GM12891 (cell line): ENCODE data around the gene EPO.
"Not testable (repeated sequence)": the region's sequence is repeated elsewhere in the genome, so short reads cannot be mapped to it uniquely, and the experiment has no call there.

Source experiments
- DNase-seq: peaks from one replicate; pipeline ENCODE4 v3.0.0; 2011; ENCODE audit warnings: low spot score; ENCODE audit not compliant: insufficient read length
- FAIRE-seq: peaks from 2 replicates; lab custom pipeline; 2011; peaks lifted over from hg19 to GRCh38; lab: Jason Lieb, UNC
- PAX5 ChIP-seq: IDR thresholded peaks from 2 replicates; pipeline ENCODE4 v1.6.1; 2011; ENCODE audit warnings: low read length, moderate library complexity, mild to moderate bottlenecking; ENCODE audit not compliant: insufficient read depth, severe bottlenecking
- POLR2A ChIP-seq: IDR thresholded peaks from 2 replicates; pipeline ENCODE4 v1.6.1; 2011; ENCODE audit warnings: low read depth, low read length, control low read depth
- POLR2AphosphoS5 ChIP-seq: IDR thresholded peaks from 2 replicates; pipeline ENCODE4 v1.6.1; 2011; ENCODE audit warnings: low read depth, low read length, control low read depth
- POU2F2 ChIP-seq: IDR thresholded peaks from 2 replicates; pipeline ENCODE4 v1.6.1; 2011; ENCODE audit warnings: low read depth, mild to moderate bottlenecking, control low read depth, low read length, moderate library complexity
- SPI1 ChIP-seq: IDR thresholded peaks from 2 replicates; pipeline ENCODE4 v1.6.1; 2011; ENCODE audit warnings: low read depth, low read length, control low read depth
- TAF1 ChIP-seq: IDR thresholded peaks from 2 replicates; pipeline ENCODE4 v1.6.1; 2011; ENCODE audit warnings: low read depth, low read length, control low read depth

The EPO gene

GRCh38 chr7:100731937-100732636 lies 11.8 kb downstream of the EPO start:
- FAIRE-seq (no peak), DNase-seq (no peak)
- TF ChIP-seq POLR2AphosphoS5: no peak
- TF ChIP-seq TAF1: no peak
- TF ChIP-seq PAX5: no peak
- TF ChIP-seq POLR2A: no peak
- no peak for TF ChIP-seq POU2F2
- no peak for TF ChIP-seq SPI1

GRCh38 chr7:100735730-100736129 lies 15.5 kb downstream of the EPO start:
- TF ChIP-seq TAF1: no peak
- no peak for FAIRE-seq
- no peak for DNase-seq

GRCh38 chr7:100736671-100737070 lies 16.4 kb downstream of the EPO start:
- DNase-seq (no peak), FAIRE-seq (no peak)

GRCh38 chr7:100739934-100740333 lies 19.7 kb downstream of the EPO start:
- no peak for TF ChIP-seq POU2F2
- no peak for TF ChIP-seq TAF1
- no peak for TF ChIP-seq POLR2AphosphoS5
- no peak for TF ChIP-seq SPI1
- TF ChIP-seq POLR2A: no peak
- no peak for TF ChIP-seq PAX5
- DNase-seq: no peak
- FAIRE-seq: no peak

More at GRCh38 chr7:100736671-100737070, 16.4 kb downstream of the EPO start:
- TF ChIP-seq POU2F2 (no peak), PAX5 (no peak), TAF1 (no peak), POLR2AphosphoS5 (no peak), POLR2A (no peak), SPI1 (no peak)

- no peak for TF ChIP-seq POU2F2
- no peak for TF ChIP-seq PAX5
- no peak for DNase-seq
- no peak for FAIRE-seq
These were observed 24.3 kb downstream of the EPO start for GRCh38 chr7:100744605-100745004.

- TF ChIP-seq POU2F2 (no peak), POLR2A (no peak), TAF1 (no peak), SPI1 (no peak), POLR2AphosphoS5 (no peak), PAX5 (no peak)
- FAIRE-seq: no peak
- no peak for DNase-seq
These were observed 24.9 kb downstream of the EPO start for GRCh38 chr7:100745184-100745583.

- TF ChIP-seq SPI1: no peak
- TF ChIP-seq POLR2A: no peak
- TF ChIP-seq PAX5: no peak
- TF ChIP-seq POLR2AphosphoS5: no peak
- no peak for TF ChIP-seq TAF1
- no peak for TF ChIP-seq POU2F2
- FAIRE-seq (no peak), DNase-seq (no peak)
These were observed 32.7 kb downstream of the EPO start for GRCh38 chr7:100752994-100753393.

GRCh38 chr7:100753750-100754149 lies 33.5 kb downstream of the EPO start:
- no peak for DNase-seq
- TF ChIP-seq POLR2A: no peak
- no peak for TF ChIP-seq POLR2AphosphoS5
- TF ChIP-seq PAX5: no peak
- no peak for TF ChIP-seq SPI1
- no peak for TF ChIP-seq POU2F2
- no peak for TF ChIP-seq TAF1
- FAIRE-seq: no peak

GRCh38 chr7:100759357-100760171 lies 39.3 kb downstream of the EPO start:
- FAIRE-seq (no peak), DNase-seq (no peak)
- TF ChIP-seq SPI1 (no peak), POLR2A (no peak), TAF1 (no peak), PAX5 (no peak), POU2F2 (no peak)

- not testable (repeated sequence) for FAIRE-seq, DNase-seq
These were observed 42.6 kb downstream of the EPO start for GRCh38 chr7:100762841-100763240.

GRCh38 chr7:100763556-100764140 lies 43.4 kb downstream of the EPO start:
- DNase-seq (no peak), FAIRE-seq (no peak)

More at GRCh38 chr7:100763556-100764140, 43.4 kb downstream of the EPO start:
- TF ChIP-seq PAX5: no peak
- TF ChIP-seq POU2F2: no peak
- TF ChIP-seq POLR2AphosphoS5: no peak
- no peak for TF ChIP-seq TAF1
- TF ChIP-seq SPI1: no peak
- no peak for TF ChIP-seq POLR2A
